SK-N-MC (cell line): ENCODE measurements around the gene TFEC.

Experiments
- EZH2 ChIP-seq: fragments of 200-600 bp; sonication (generic); IDR thresholded peaks from one replicate; pipeline ENCODE4 v1.6.1; 2017; ENCODE audit warnings: antibody characterized with exemption
- POLR2AphosphoS5 ChIP-seq: IDR thresholded peaks from 2 replicates; pipeline ENCODE4 v1.6.1; 2012; ENCODE audit warnings: mild to moderate bottlenecking, low read depth, low read length, borderline replicate concordance

GRCh38 chr7:115965796-115966475 lies 64.6 kb downstream of the TFEC start:
- TF ChIP-seq EZH2 (no peak), POLR2AphosphoS5 (no peak)
